ENCODE results near the gene FIBP. TPM values are rescaled to one million over a fixed set of nuclear protein-coding genes. Genes with fewer than 3 reads are reported as not detected.

Gene FIBP
- total RNA-seq, 2 donors from 2014 or later: 81.0 to 92.0 TPM

DNA sequence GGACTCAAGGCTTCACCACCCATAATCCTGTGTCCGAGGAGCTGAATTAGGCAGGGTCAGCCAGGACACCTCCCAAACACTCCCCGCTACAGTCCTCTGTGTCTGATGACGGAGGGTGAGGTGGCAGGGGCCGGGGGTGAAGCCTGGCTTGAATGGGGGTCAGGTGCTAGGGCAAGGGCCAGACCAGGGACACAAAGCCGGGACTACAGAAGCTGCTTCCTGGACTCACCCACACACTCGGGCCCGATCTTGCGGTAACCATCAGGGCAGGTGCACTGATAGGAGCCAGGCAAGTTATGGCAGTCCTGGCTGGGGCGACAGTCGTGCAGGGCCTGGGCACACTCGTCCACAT lies 18.0 kb downstream of the FIBP start:
- H3K36me3 Mint-ChIP-seq (ENCODE audit: low read depth): peaks cover 34% of the 10 kb centered on the region
- 78 to 90% methylated on average over 3 to 11 of the region's 11 CpGs for WGBS, 2 experiments (ENCODE audit: insufficient coverage in 1 of 2, insufficient read length in 1 of 2)
- Histone ChIP-seq H3K27ac (ENCODE audit: low read depth, low read length) (no peak overlapping the region), H3K4me1 (ENCODE audit: control insufficient read depth, insufficient read depth, low read length) (no peaks in the 10 kb centered on the region), H3K4me3 (ENCODE audit: low read length) (no peak overlapping the region), H3K9ac (ENCODE audit: extremely low read depth, low read length, poor library complexity, severe bottlenecking) (no peak overlapping the region), H3K27me3 (ENCODE audit: control insufficient read depth, insufficient read depth, low read length, poor library complexity, severe bottlenecking) (no peaks in the 10 kb centered on the region), H3K36me3 (ENCODE audit: control insufficient read depth, insufficient read depth, low read length) (peaks cover 41% of the 10 kb centered on the region), H3K9me3 (ENCODE audit: control insufficient read depth, low read length) (no peaks in the 10 kb centered on the region)
- no peak for TF ChIP-seq CTCF (conservative IDR thresholded peaks at IDR 0.05)
- no peak overlapping the region for H3K27ac Mint-ChIP-seq
- H3K4me1 Mint-ChIP-seq: peaks cover 9% of the 10 kb centered on the region
- no peak for DNase-seq
- no peaks in the 10 kb centered on the region for H3K9me3 Mint-ChIP-seq
- H3K4me3 Mint-ChIP-seq: peak overlapping the region; percentile 85
- H3K27me3 Mint-ChIP-seq (ENCODE audit: insufficient read depth): no peaks in the 10 kb centered on the region

GRCh38 chr11:65869643-65870306 lies 18.5 kb downstream of the FIBP start:
- Histone ChIP-seq H3K36me3 (ENCODE audit: control insufficient read depth, insufficient read depth, low read length) (peaks cover 45% of the 10 kb centered on the region), H3K9me3 (ENCODE audit: control insufficient read depth, low read length) (no peaks in the 10 kb centered on the region), H3K27me3 (ENCODE audit: control insufficient read depth, insufficient read depth, low read length, poor library complexity, severe bottlenecking) (no peaks in the 10 kb centered on the region), H3K9ac (ENCODE audit: extremely low read depth, low read length, poor library complexity, severe bottlenecking) (no peak overlapping the region), H3K4me1 (ENCODE audit: control insufficient read depth, insufficient read depth, low read length) (no peaks in the 10 kb centered on the region), H3K27ac (ENCODE audit: low read depth, low read length) (no peak overlapping the region), H3K4me3 (ENCODE audit: low read length) (no peak overlapping the region)
- no peak for DNase-seq
- H3K27me3 Mint-ChIP-seq (ENCODE audit: insufficient read depth): no peaks in the 10 kb centered on the region
- TF ChIP-seq CTCF (conservative IDR thresholded peaks at IDR 0.05): no peak
- H3K4me3 Mint-ChIP-seq: no peak overlapping the region
- H3K36me3 Mint-ChIP-seq (ENCODE audit: low read depth): peaks cover 39% of the 10 kb centered on the region
- no peaks in the 10 kb centered on the region for H3K9me3 Mint-ChIP-seq
- peaks cover 9% of the 10 kb centered on the region for H3K4me1 Mint-ChIP-seq
- H3K27ac Mint-ChIP-seq: no peak overlapping the region
- 92 to 95% methylated on average over 21 to 24 of the region's 24 CpGs for WGBS, 2 experiments (ENCODE audit: insufficient coverage in 1 of 2, insufficient read length in 1 of 2)

- Histone ChIP-seq H3K27ac (ENCODE audit: low read depth, low read length) (no peak overlapping the region), H3K9me3 (ENCODE audit: control insufficient read depth, low read length) (no peaks in the 10 kb centered on the region)
These were observed 19.4 kb downstream of the FIBP start for GRCh38 chr11:65868907-65869306.

More at GRCh38 chr11:65868907-65869306, 19.4 kb downstream of the FIBP start:
- TF ChIP-seq CTCF (conservative IDR thresholded peaks at IDR 0.05): no peak
- 96 to 100% methylated on average over 2 to 3 of the region's 3 CpGs for WGBS, 2 experiments (ENCODE audit: insufficient coverage in 1 of 2, insufficient read length in 1 of 2)
- no peak overlapping the region for H3K27ac Mint-ChIP-seq
- H3K27me3 ChIP-seq (ENCODE audit: control insufficient read depth, insufficient read depth, low read length, poor library complexity, severe bottlenecking): no peaks in the 10 kb centered on the region
- no peak for DNase-seq
- H3K27me3 Mint-ChIP-seq (ENCODE audit: insufficient read depth): no peaks in the 10 kb centered on the region
- H3K4me1 Mint-ChIP-seq: peaks cover 9% of the 10 kb centered on the region
- H3K4me3 Mint-ChIP-seq: no peak overlapping the region
- no peaks in the 10 kb centered on the region for H3K4me1 ChIP-seq (ENCODE audit: control insufficient read depth, insufficient read depth, low read length)
- peaks cover 53% of the 10 kb centered on the region for H3K36me3 ChIP-seq (ENCODE audit: control insufficient read depth, insufficient read depth, low read length)
- H3K4me3 ChIP-seq (ENCODE audit: low read length): no peak overlapping the region
- H3K9ac ChIP-seq (ENCODE audit: extremely low read depth, low read length, poor library complexity, severe bottlenecking): no peak overlapping the region
- peaks cover 46% of the 10 kb centered on the region for H3K36me3 Mint-ChIP-seq (ENCODE audit: low read depth)
- H3K9me3 Mint-ChIP-seq: no peaks in the 10 kb centered on the region
